ENCODE measurements around the gene WDR86. TPM values are rescaled to one million over a fixed set of nuclear protein-coding genes. Genes with fewer than 3 reads are reported as not detected.

Gene WDR86
- total RNA-seq, 2 donors from 2014 or later, result 0.33 to 1.6 TPM

- no peak for TF ChIP-seq CTCF (IDR thresholded peaks at IDR 0.05)
- peak overlapping the region; percentile 44 to 48 for H3K4me3 ChIP-seq
- DNase-seq (ENCODE audit: low spot score), result no peak
- peaks cover 0 to 12% of the 10 kb centered on the region in 2 donors for H3K27me3 ChIP-seq
- no peaks in the 10 kb centered on the region for H3K36me3 ChIP-seq
- no peak overlapping the region for H3K27ac ChIP-seq
- no peaks in the 10 kb centered on the region for H3K9me3 ChIP-seq
- peaks cover 0 to 17% of the 10 kb centered on the region in 2 donors for H3K4me1 ChIP-seq
Measured at GRCh38 chr7:151410405-151411390, 860 bp upstream of the WDR86 start.

GRCh38 chr7:151408839-151409666 lies 785 bp downstream of the WDR86 start:
- Histone ChIP-seq H3K36me3 (no peaks in the 10 kb centered on the region), H3K4me1 (peaks cover 0 to 17% of the 10 kb centered on the region in 2 donors), H3K27me3 (peaks cover 0 to 12% of the 10 kb centered on the region in 2 donors), H3K9me3 (no peaks in the 10 kb centered on the region), H3K27ac (no peak overlapping the region), H3K4me3 (peak overlapping the region; percentile 44 to 48)
- no peak for DNase-seq (ENCODE audit: low spot score)
- no peak for TF ChIP-seq CTCF (IDR thresholded peaks at IDR 0.05)

- Histone ChIP-seq H3K27ac (no peak overlapping the region), H3K4me3 (no peak overlapping the region)
Measured at GRCh38 chr7:151408498-151408838, 1.4 kb downstream of the WDR86 start.

GRCh38 chr7:151406886-151407583 lies 2.8 kb downstream of the WDR86 start:
- no peak for TF ChIP-seq CTCF (IDR thresholded peaks at IDR 0.05)
- H3K27ac ChIP-seq, result no peak overlapping the region
- no peak for DNase-seq (ENCODE audit: low spot score)
- H3K4me1 ChIP-seq, result peaks cover 0 to 17% of the 10 kb centered on the region in 2 donors
- H3K4me3 ChIP-seq, result no peak overlapping the region
- H3K27me3 ChIP-seq, result peaks cover 0 to 12% of the 10 kb centered on the region in 2 donors
- no peaks in the 10 kb centered on the region for H3K36me3 ChIP-seq
- no peaks in the 10 kb centered on the region for H3K9me3 ChIP-seq

More at GRCh38 chr7:151408498-151408838, 1.4 kb downstream of the WDR86 start:
- no peaks in the 10 kb centered on the region for H3K36me3 ChIP-seq
- H3K4me1 ChIP-seq, result peaks cover 0 to 17% of the 10 kb centered on the region in 2 donors
- no peak for TF ChIP-seq CTCF (IDR thresholded peaks at IDR 0.05)
- H3K27me3 ChIP-seq, result peaks cover 0 to 12% of the 10 kb centered on the region in 2 donors
- H3K9me3 ChIP-seq, result no peaks in the 10 kb centered on the region
- no peak for DNase-seq (ENCODE audit: low spot score)

- H3K4me1 ChIP-seq, result peaks cover 0 to 17% of the 10 kb centered on the region in 2 donors
- no peaks in the 10 kb centered on the region for H3K9me3 ChIP-seq
- peaks cover 0 to 12% of the 10 kb centered on the region in 2 donors for H3K27me3 ChIP-seq
- H3K4me3 ChIP-seq, result no peak overlapping the region
- TF ChIP-seq CTCF (IDR thresholded peaks at IDR 0.05), result no peak
- no peak overlapping the region for H3K27ac ChIP-seq
- H3K36me3 ChIP-seq, result no peaks in the 10 kb centered on the region
- DNase-seq (ENCODE audit: low spot score), result no peak
Measured at GRCh38 chr7:151406051-151406875, 3.6 kb downstream of the WDR86 start.
